CD4-positive, alpha-beta memory T cell (primary cell): ENCODE data around the gene FGFBP1. TPM values are rescaled to one million over a fixed set of nuclear protein-coding genes. Genes with fewer than 3 reads are reported as not detected.

Source experiments
- CTCF ChIA-PET: fragments of 350-600 bp; sonication (Branson Sonifier 250); formaldehyde crosslinking; loops from one replicate; lab custom pipeline; 2021; ENCODE audit warnings: inconsistent platforms; ENCODE audit not compliant: partially characterized antibody; lab: Charles Lee
- POLR2A ChIA-PET: fragments of 350-600 bp; sonication (Branson Sonifier 250); formaldehyde crosslinking; loops from one replicate; lab custom pipeline; 2021; ENCODE audit not compliant: partially characterized antibody; lab: Charles Lee
- DNase-seq, 5 donors: peaks; one replicate each; pipeline versions ENCODE4 v3.0.0 to v3.0.0-alpha.2; 2020 to 2022; ENCODE audit warnings: mixed read lengths in 1 of 5
- H3K27ac ChIP-seq: one replicate; pipeline ENCODE4 v1.7.0; 2013; ENCODE audit warnings: low read depth, low read length
- H3K27me3 ChIP-seq: 2 replicates; pipeline ENCODE4 v1.7.0; 2013; ENCODE audit warnings: mild to moderate bottlenecking, low read length, moderate library complexity; ENCODE audit not compliant: insufficient read depth
- H3K36me3 ChIP-seq: 2 replicates; pipeline ENCODE4 v1.7.0; 2013; ENCODE audit warnings: mild to moderate bottlenecking, low read length, moderate library complexity; ENCODE audit not compliant: insufficient read depth
- H3K4me1 ChIP-seq: 2 replicates; pipeline ENCODE4 v1.7.0; 2013; ENCODE audit warnings: mild to moderate bottlenecking, low read length, moderate library complexity; ENCODE audit not compliant: insufficient read depth
- H3K4me3 ChIP-seq, 2 donors: one replicate each; pipeline ENCODE4 v1.7.0; 2013; ENCODE audit warnings: low read length in 2 of 2, mild to moderate bottlenecking in 1 of 2
- H3K9me3 ChIP-seq, 2 donors: one replicate each; pipeline ENCODE4 v1.7.0; 2013; ENCODE audit warnings: low read length in 2 of 2, control low read depth in 1 of 2; ENCODE audit not compliant: control insufficient read depth in 1 of 2
- H3K27ac Mint-ChIP-seq, 7 donors: one replicate each; pipeline ENCODE4 v1.8.0; 2020 to 2021; ENCODE audit warnings: mixed read lengths in 7 of 7, mild to moderate bottlenecking in 6 of 7, inconsistent platforms in 3 of 7, moderate library complexity in 3 of 7
- H3K27me3 Mint-ChIP-seq, 2 donors: one replicate each; pipeline ENCODE4 v1.8.0; 2020 to 2021; ENCODE audit warnings: mixed read lengths in 2 of 2
- H3K36me3 Mint-ChIP-seq, 2 donors: one replicate each; pipeline ENCODE4 v1.8.0; 2020 to 2021; ENCODE audit warnings: mixed read lengths in 2 of 2, inconsistent platforms in 1 of 2, mild to moderate bottlenecking in 1 of 2
- H3K4me1 Mint-ChIP-seq, 4 donors: one replicate each; pipeline ENCODE4 v1.8.0; 2020 to 2021; ENCODE audit warnings: mixed read lengths in 4 of 4, mild to moderate bottlenecking in 1 of 4
- H3K4me3 Mint-ChIP-seq, 8 donors: one replicate each; pipeline ENCODE4 v1.8.0; 2020 to 2021; ENCODE audit warnings: mixed read lengths in 8 of 8, mild to moderate bottlenecking in 7 of 8, moderate library complexity in 6 of 8, inconsistent platforms in 3 of 8
- H3K9me3 Mint-ChIP-seq, 8 donors: one replicate each; pipeline ENCODE4 v1.8.0; 2020 to 2021; ENCODE audit warnings: mixed read lengths in 8 of 8, mild to moderate bottlenecking in 5 of 8, inconsistent platforms in 3 of 8, moderate library complexity in 1 of 8
- intact Hi-C: fragments of 100-400 bp; cut with micrococcal nuclease; formaldehyde crosslinking; loops from one replicate; pipeline ENCODE4 v1.15.1; 2023
- polyA plus RNA-seq, 2 donors: library from polyadenylated mRNA; unstranded; fragments of 300-500 nt; fragmentation: Illumina TruSeq; gene quantifications; one replicate each; pipeline ENCODE4 v1.2.3, GENCODE V29; 2021
- total RNA-seq, 2 experiments: library from RNA; stranded (reverse); gene quantifications; one replicate each; pipeline ENCODE4 v1.2.3, GENCODE V29; 2021

The FGFBP1 gene
- total and polyA plus RNA-seq, 4 experiments from 2014 or later = not detected

- Mint-ChIP-seq H3K36me3 (no peaks in the 10 kb centered on the region), H3K27ac (no peak overlapping the region), H3K4me1 (no peaks in the 10 kb centered on the region), H3K27me3 (peaks cover 2% of the 10 kb centered on the region in 2 donors), H3K4me3 (no peak overlapping the region), H3K9me3 (no peaks in the 10 kb centered on the region)
- Histone ChIP-seq H3K36me3 (no peaks in the 10 kb centered on the region), H3K27ac (no peak overlapping the region), H3K4me1 (no peaks in the 10 kb centered on the region), H3K9me3 (no peaks in the 10 kb centered on the region), H3K27me3 (no peaks in the 10 kb centered on the region), H3K4me3 (no peak overlapping the region)
- no peak for DNase-seq
- intact Hi-C loops = no loop called here
- ChIA-PET CTCF (no interaction called here), POLR2A (no interaction called here)
Observed at GRCh38 chr4:15947684-15948083, 9.1 kb upstream of the FGFBP1 start.

DNA sequence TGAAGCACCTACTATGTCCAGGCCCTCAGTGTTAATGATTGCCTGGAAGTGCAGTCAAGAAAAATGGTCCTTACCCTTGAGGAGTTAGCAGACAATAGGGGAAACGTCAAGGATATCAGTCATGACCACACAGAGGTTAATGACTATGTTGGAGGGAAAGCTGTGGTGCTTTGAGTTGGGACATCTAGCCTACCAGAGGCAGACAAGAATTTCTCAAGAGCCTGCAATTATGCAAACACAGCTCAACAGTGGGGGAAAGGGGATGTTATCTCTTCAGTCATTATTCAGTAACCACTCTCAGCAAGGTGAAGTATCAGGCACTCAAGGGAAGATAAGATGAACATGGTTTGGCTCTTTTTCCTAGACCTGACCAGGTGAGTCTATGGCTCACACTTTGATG, 7.0 kb upstream of the FGFBP1 start:
- Mint-ChIP-seq H3K9me3 (no peaks in the 10 kb centered on the region), H3K4me3 (no peak overlapping the region), H3K27ac (no peak overlapping the region), H3K36me3 (no peaks in the 10 kb centered on the region), H3K27me3 (peaks cover 2 to 5% of the 10 kb centered on the region in 2 donors), H3K4me1 (no peaks in the 10 kb centered on the region)
- H3K4me1 ChIP-seq = no peaks in the 10 kb centered on the region
- intact Hi-C loops = no loop called here
- H3K4me3 ChIP-seq = no peak overlapping the region
- no peaks in the 10 kb centered on the region for H3K27me3 ChIP-seq
- H3K36me3 ChIP-seq = no peaks in the 10 kb centered on the region
- CTCF ChIA-PET = no interaction called here
- H3K9me3 ChIP-seq = no peaks in the 10 kb centered on the region
- POLR2A ChIA-PET = no interaction called here
- no peak overlapping the region for H3K27ac ChIP-seq
- no peak for DNase-seq

DNA sequence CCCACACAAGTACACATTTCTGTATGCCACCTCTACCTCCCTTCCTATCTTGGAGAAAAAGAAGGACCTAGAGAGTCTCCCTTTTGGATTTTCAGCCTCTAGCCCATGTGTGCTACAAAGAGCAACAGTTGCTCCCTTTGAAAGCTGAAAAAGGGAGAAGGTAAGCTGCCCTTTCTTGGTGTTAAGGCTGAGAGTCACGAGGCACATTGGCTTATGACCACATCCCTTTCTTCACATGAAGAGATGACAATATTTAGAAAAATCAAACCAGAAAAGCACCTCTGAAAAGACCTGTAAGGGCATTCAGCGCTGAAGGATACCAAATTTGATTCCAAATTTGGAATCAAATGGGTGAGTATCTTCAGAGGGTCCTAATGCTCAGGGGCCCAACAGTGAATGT, 6.4 kb upstream of the FGFBP1 start:
- no peak for DNase-seq
- intact Hi-C loops = no loop called here
- peaks cover 6 to 9% of the 10 kb centered on the region in 2 donors for H3K27me3 Mint-ChIP-seq
- H3K36me3 ChIP-seq = no peaks in the 10 kb centered on the region
- CTCF ChIA-PET = no interaction called here
- no peaks in the 10 kb centered on the region for H3K9me3 Mint-ChIP-seq
- no peak overlapping the region for H3K4me3 Mint-ChIP-seq
- H3K9me3 ChIP-seq = no peaks in the 10 kb centered on the region
- no peak overlapping the region for H3K4me3 ChIP-seq
- POLR2A ChIA-PET = no interaction called here
- no peaks in the 10 kb centered on the region for H3K27me3 ChIP-seq
- H3K36me3 Mint-ChIP-seq = no peaks in the 10 kb centered on the region
- H3K4me1 ChIP-seq = no peaks in the 10 kb centered on the region
- no peaks in the 10 kb centered on the region for H3K4me1 Mint-ChIP-seq
- no peak overlapping the region for H3K27ac ChIP-seq
- no peak overlapping the region for H3K27ac Mint-ChIP-seq

DNA sequence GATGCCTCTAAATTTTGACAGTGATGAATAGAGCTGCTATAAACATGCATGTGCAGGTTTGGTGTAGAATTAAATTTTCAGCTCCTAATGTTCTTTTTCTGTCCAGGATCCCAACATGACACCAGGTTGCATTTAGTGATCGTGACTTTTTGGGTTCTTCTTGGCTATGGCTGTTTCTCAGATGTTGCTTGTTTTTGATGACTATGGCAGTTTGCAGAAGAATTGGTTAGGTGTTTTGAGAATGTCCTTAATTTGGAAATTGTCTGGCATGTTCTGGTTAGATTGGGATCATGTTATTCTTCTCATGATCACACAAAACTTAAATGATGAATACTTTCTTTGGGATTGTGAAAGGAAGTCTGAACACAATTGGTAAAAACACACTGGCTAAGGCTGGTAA, 3.7 kb upstream of the FGFBP1 start:
- Histone ChIP-seq H3K27me3 (no peaks in the 10 kb centered on the region), H3K36me3 (no peaks in the 10 kb centered on the region), H3K27ac (no peak overlapping the region), H3K4me1 (no peaks in the 10 kb centered on the region), H3K9me3 (no peaks in the 10 kb centered on the region), H3K4me3 (no peak overlapping the region)
- H3K27me3 Mint-ChIP-seq = peaks cover 6 to 21% of the 10 kb centered on the region in 2 donors
- DNase-seq = no peak
- POLR2A ChIA-PET = no interaction called here
- no peaks in the 10 kb centered on the region for H3K4me1 Mint-ChIP-seq
- H3K4me3 Mint-ChIP-seq = no peak overlapping the region
- CTCF ChIA-PET = interaction anchor here (1.6 kb wide), 1 partner anchor 14 kb away, joined by 4 read pairs; no protein-coding TSS in a partner anchor
- H3K36me3 Mint-ChIP-seq = no peaks in the 10 kb centered on the region
- H3K27ac Mint-ChIP-seq = no peak overlapping the region
- peaks cover 0 to 2% (median 0%) of the 10 kb centered on the region in 8 donors for H3K9me3 Mint-ChIP-seq
- intact Hi-C loops = no loop called here

DNA sequence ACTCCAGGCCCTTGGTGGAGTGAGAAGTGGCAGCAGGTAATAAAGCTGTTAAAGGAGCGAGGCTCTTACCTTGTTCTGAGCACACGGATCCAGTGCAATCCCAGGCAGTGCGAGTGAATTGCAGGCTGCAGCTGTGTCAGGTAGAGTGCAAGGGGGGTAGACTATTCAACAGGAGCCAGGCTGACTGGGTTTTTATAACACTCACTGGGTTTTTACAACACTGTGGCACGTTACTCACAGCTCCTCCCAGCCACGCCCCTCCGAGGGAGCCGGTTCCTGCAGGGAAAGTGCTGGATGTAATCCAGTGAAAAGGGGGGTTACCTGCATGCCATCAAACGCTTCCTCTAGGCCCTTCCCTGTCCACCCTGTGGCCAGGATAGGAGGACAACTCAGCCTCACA, 358 bp downstream of the FGFBP1 start:
- H3K27me3 ChIP-seq = no peaks in the 10 kb centered on the region
- ChIA-PET POLR2A (no interaction called here), CTCF (interaction anchor here (1.1 to 1.3 kb wide), 2 partner anchors 18 to 55 kb away, joined by 3 to 6 read pairs; no protein-coding TSS in a partner anchor)
- intact Hi-C loops = no loop called here
- Mint-ChIP-seq H3K9me3 (peaks cover 0 to 2% (median 0%) of the 10 kb centered on the region in 8 donors), H3K36me3 (no peaks in the 10 kb centered on the region), H3K27me3 (peaks cover 15 to 32% of the 10 kb centered on the region in 2 donors), H3K4me3 (no peak overlapping the region), H3K27ac (no peak overlapping the region), H3K4me1 (no peaks in the 10 kb centered on the region)
- no peak overlapping the region for H3K4me3 ChIP-seq
- H3K36me3 ChIP-seq = no peaks in the 10 kb centered on the region
- no peak for DNase-seq
- H3K9me3 ChIP-seq = no peaks in the 10 kb centered on the region
- no peaks in the 10 kb centered on the region for H3K4me1 ChIP-seq
- no peak overlapping the region for H3K27ac ChIP-seq

DNA sequence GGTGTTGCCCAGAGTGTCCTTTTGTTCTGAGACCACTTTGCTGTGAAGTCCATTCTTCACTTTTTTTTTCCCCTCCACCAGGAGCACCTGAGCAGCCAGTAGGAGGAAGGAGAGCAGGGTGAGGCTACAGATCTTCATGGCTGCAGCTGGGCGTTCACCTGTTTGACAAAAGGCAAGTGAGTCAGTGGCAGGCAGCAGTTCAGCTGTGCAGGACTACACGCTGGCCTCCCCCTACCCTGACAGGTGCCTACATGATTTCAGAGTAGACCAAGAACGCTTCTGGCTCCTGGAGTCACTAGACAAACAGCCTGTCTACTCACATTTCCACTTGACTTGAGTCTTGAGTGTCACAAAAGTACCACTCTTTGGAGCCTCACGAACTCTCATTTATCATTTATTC, 2.0 kb downstream of the FGFBP1 start:
- no peak overlapping the region for H3K27ac ChIP-seq
- no peaks in the 10 kb centered on the region for H3K27me3 ChIP-seq
- peaks cover 21 to 38% of the 10 kb centered on the region in 2 donors for H3K27me3 Mint-ChIP-seq
- H3K36me3 Mint-ChIP-seq = no peaks in the 10 kb centered on the region
- H3K9me3 ChIP-seq = no peaks in the 10 kb centered on the region
- intact Hi-C loops = no loop called here
- H3K4me1 ChIP-seq = no peaks in the 10 kb centered on the region
- no peaks in the 10 kb centered on the region for H3K4me1 Mint-ChIP-seq
- H3K36me3 ChIP-seq = no peaks in the 10 kb centered on the region
- CTCF ChIA-PET = interaction anchor here (0.6 kb wide), 1 partner anchor 650 kb away, joined by 3 read pairs; no protein-coding TSS in a partner anchor
- H3K27ac Mint-ChIP-seq = no peak overlapping the region
- no peak for DNase-seq
- peaks cover 0 to 2% (median 0%) of the 10 kb centered on the region in 8 donors for H3K9me3 Mint-ChIP-seq
- H3K4me3 Mint-ChIP-seq = no peak overlapping the region
- H3K4me3 ChIP-seq = no peak overlapping the region
- POLR2A ChIA-PET = no interaction called here

DNA sequence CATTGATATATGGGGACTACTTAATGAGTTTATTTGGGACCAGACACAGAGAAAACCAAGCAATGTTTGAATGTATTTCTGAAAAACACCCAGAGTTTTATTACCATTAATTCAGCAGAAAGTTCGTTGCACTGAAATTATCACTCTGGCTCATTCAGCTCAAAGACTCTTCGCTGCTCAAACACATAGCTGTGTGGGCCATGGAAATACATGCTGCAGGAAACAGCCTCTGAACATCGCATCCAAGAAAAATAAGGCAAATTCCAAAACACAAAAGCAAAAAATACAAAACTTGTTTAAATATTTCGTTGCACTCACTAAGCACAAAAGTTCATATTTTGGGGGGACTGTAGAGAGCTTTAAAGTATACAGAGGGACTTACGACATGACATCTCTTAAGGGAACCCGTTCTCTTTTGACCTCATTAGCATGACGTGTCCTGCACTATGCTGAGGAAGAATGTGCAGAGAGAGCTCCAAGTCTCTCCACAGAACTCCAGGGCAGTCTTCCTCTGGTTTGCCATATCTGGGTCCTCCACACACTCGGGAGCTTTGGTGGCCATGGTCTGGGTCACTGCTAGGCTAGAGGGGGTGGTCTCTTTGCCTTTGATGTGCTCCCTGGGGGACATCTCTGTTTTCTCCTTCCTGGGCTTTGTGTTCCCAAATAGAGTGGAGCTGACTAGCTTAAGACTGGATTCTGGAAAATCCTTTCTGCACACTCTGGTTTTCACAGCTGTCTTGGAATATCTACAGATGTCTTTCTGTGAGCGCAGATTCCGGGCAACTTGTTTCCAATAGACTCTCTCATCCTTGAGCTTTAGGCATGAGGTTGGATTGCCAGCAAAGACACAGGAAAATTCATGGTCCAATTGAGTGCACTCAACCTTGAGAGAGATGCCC, 2.8 kb downstream of the FGFBP1 start:
- Mint-ChIP-seq H3K9me3 (peaks cover 0 to 2% (median 0%) of the 10 kb centered on the region in 8 donors), H3K4me3 (no peak overlapping the region), H3K4me1 (no peaks in the 10 kb centered on the region), H3K27me3 (peaks cover 26 to 37% of the 10 kb centered on the region in 2 donors), H3K27ac (no peak overlapping the region), H3K36me3 (no peaks in the 10 kb centered on the region)
- H3K9me3 ChIP-seq = no peaks in the 10 kb centered on the region
- ChIA-PET POLR2A (no interaction called here), CTCF (interaction anchor here (1.0 kb wide), 1 partner anchor 52 kb away, joined by 3 read pairs; no protein-coding TSS in a partner anchor)
- no peak overlapping the region for H3K27ac ChIP-seq
- H3K27me3 ChIP-seq = no peaks in the 10 kb centered on the region
- DNase-seq = no peak
- no peaks in the 10 kb centered on the region for H3K36me3 ChIP-seq
- no peaks in the 10 kb centered on the region for H3K4me1 ChIP-seq
- H3K4me3 ChIP-seq = no peak overlapping the region
- intact Hi-C loops = no loop called here
